GM12801 (cell line): Measurements from ENCODE around the gene RYR3.

Experiments used
- TF ChIP-seq, protein P1 (sequence below): IDR thresholded peaks from one replicate; pipeline ENCODE4 v1.5.1; 2011; ENCODE audit warnings: control low read depth; ENCODE audit not compliant: insufficient read length; ENCODE audit errors: extremely low read depth

Gene RYR3

DNA sequence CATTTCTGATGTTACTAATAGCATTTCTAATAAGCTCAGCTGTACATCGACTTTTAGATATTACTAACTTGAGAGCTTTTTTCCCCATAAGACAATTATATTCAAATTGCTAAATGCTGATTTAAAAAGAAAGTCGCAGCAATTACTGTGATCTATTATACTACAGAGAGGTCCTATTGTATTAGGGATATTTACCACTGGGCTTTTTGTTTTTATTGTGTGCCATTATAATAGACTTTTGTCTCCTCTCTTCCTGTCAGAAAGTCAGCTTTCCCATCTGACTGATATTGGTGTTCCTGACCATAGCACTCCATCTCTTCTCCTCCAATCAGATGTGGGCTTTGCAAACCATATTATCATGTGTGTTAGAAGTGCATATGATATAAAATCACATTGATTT, 27.2 kb upstream of the RYR3 start:
- TF ChIP-seq, protein P1, sequence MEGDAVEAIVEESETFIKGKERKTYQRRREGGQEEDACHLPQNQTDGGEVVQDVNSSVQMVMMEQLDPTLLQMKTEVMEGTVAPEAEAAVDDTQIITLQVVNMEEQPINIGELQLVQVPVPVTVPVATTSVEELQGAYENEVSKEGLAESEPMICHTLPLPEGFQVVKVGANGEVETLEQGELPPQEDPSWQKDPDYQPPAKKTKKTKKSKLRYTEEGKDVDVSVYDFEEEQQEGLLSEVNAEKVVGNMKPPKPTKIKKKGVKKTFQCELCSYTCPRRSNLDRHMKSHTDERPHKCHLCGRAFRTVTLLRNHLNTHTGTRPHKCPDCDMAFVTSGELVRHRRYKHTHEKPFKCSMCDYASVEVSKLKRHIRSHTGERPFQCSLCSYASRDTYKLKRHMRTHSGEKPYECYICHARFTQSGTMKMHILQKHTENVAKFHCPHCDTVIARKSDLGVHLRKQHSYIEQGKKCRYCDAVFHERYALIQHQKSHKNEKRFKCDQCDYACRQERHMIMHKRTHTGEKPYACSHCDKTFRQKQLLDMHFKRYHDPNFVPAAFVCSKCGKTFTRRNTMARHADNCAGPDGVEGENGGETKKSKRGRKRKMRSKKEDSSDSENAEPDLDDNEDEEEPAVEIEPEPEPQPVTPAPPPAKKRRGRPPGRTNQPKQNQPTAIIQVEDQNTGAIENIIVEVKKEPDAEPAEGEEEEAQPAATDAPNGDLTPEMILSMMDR, result no peak

DNA sequence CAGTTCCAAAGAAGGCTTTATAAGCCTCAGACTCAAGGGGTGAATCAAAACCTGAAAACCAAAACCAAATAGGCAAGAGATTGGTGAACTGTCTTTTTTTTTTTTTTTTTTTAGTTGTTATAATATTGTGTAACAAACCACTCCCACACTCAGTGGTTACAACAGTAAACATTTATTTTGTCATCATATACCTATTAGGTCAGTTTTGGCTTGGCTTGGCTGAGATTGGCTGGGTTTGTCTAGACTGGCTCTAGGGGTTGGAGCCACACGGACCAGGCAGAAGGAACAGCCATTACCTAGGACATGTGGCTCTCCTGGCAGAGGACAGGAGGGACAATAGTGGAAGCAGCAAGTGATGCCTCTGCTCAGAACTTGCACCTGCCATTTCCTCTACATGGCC, 26.4 kb upstream of the RYR3 start:
- TF ChIP-seq, protein P1, result no peak

DNA sequence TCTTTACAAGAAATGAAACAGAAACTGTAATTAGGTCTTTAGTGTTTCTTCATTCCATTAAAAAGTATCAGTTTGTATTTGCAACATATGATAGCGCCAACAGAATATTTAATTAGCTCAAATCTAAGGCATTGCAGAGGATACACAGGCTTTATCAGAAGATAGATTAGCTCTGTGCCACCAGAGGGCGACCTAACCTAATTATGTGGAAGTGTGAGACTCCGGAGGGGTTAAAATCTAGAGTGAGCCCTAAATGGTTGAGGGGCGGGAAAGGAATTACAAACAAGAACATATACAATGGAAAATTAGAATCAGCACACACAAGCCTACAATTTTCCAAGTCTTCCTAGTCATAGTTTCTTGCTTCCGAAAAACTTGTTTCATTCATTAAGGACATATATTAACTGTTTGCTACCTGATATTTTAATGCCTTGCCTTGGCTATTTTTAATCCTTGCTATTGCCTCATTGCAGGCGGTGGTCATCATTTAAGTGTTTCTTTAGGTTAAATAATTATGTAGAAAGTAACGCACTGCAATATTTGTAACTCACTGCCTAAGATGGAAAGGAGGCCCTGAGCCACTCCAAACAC, 18.0 kb upstream of the RYR3 start:
- TF ChIP-seq, protein P1, result no peak

DNA sequence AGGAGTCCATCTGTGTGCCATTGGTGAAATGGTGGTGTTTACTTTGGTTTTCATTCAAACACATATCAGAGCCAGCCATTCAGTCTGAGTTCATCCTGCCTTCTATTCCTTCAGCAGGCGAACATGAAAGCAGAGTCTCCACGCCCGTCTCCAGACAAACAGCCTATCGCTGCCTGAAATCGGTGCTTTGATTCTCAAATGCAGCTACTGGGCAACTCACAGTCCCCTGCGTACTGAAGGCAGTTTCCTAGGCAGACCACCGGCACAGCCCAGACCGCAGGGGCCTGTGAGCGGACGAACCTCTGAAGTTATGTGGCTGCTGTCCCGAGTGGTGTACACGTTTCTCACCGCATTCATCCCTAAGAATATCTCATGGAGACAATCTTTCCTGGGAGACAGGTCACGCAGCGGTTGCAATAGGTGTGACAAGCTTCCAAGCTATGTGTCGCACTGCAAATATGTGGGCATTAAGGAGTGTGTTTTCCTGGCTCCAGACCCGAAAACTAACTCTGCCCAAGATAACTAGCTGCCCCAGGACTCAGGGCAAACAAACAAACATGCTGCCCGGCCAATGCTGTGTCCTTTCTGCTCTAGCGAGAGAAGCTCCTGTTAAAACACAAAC, 16.9 kb upstream of the RYR3 start:
- TF ChIP-seq, protein P1, result no peak

- TF ChIP-seq, protein P1, result no peak
Observed at GRCh38 chr15:33296050-33296449, 14.7 kb upstream of the RYR3 start.

- TF ChIP-seq, protein P1, result no peak
Observed at GRCh38 chr15:33296856-33297255, 13.9 kb upstream of the RYR3 start.

- TF ChIP-seq, protein P1, result no peak
Observed at GRCh38 chr15:33298631-33299030, 12.1 kb upstream of the RYR3 start.
